ENCODE results near the gene PLXNA2. TPM values are rescaled to one million over a fixed set of nuclear protein-coding genes. Genes with fewer than 3 reads are reported as not detected.

Gene PLXNA2
- total and polyA plus RNA-seq, 9 donors: 17.8 to 43.3 (median 35.1) TPM

DNA sequence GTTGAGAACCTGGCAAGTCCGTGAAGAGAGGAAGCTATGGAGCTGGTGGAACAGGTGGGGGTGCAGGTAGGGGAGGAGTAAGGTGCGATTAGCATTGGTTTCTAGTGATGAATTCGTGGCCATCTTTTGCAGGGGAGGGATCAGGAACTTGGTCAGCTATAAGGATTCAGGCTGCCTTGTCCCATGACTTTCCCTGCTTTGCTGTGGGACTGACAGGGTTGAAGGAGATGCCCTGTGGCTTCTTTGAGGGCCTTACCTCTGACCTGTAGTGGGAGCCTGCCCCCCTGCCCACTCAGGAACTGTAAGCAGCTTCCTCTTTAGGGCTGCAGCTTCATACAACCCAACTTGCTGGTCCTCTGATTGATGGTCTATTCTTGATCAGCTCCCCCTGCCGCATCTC, 248.6 kb downstream of the PLXNA2 start:
- H3K4me3 ChIP-seq (ENCODE audit: low read length): no peak overlapping the region
- WGBS (ENCODE audit: insufficient coverage): 83% methylated on average over 3 of the region's 4 CpGs
- no peaks in the 10 kb centered on the region for H3K27me3 ChIP-seq (ENCODE audit: control insufficient read depth, insufficient read depth, low read length)
- H3K9me3 ChIP-seq (replicated peaks; ENCODE audit: control insufficient read depth, low read depth, low read length): no peaks in the 10 kb centered on the region
- H3K36me3 ChIP-seq (ENCODE audit: control insufficient read depth, insufficient read depth, low read length): no peaks in the 10 kb centered on the region
- no peak for DNase-seq
- H3K4me1 ChIP-seq (ENCODE audit: control insufficient read depth, insufficient read depth, low read length): peaks cover 18% of the 10 kb centered on the region
- peak overlapping the region; percentile 56 for H3K27ac ChIP-seq (ENCODE audit: low read length)

- H3K36me3 ChIP-seq (ENCODE audit: control insufficient read depth, insufficient read depth, low read length): no peaks in the 10 kb centered on the region
- no peak for DNase-seq
- H3K4me3 ChIP-seq (ENCODE audit: low read length): no peak overlapping the region
- WGBS (ENCODE audit: insufficient coverage): 79% methylated on average over 5 of the region's 5 CpGs
- H3K9me3 ChIP-seq (replicated peaks; ENCODE audit: control insufficient read depth, low read depth, low read length): no peaks in the 10 kb centered on the region
- no peaks in the 10 kb centered on the region for H3K27me3 ChIP-seq (ENCODE audit: control insufficient read depth, insufficient read depth, low read length)
- peak overlapping the region; percentile 20 for H3K27ac ChIP-seq (ENCODE audit: low read length)
- H3K4me1 ChIP-seq (ENCODE audit: control insufficient read depth, insufficient read depth, low read length): peaks cover 20% of the 10 kb centered on the region
Observed at GRCh38 chr1:207993477-207994445, 250.4 kb downstream of the PLXNA2 start.

DNA sequence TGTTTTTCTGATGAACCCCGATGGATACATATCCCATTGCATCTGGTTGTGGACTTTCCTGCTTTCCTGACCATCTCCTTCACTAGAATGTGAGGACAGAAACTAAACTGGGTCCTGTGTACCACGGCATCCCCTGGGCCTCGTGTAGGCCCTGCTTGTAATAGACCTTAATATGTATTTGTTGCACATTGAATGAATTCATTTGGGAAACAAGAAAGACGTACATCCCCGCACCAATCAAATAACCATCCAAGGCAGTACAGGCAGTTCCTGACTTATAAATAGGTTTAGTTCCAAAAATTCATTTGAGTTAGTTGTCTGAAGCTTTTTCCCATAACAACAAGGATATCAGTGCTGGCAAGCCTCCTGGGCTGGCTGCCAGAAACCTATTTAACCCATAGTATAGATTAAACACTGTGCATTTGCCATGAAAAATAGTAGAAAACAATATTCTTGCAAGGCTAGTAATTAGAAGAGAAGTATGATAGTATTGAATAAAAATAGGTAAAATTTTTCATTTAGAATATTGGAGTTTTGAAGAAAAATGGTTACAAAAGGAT, 251.4 kb downstream of the PLXNA2 start:
- no CpG with 5 or more reads among the region's 5 CpGs for WGBS (ENCODE audit: insufficient coverage)
- no peaks in the 10 kb centered on the region for H3K36me3 ChIP-seq (ENCODE audit: control insufficient read depth, insufficient read depth, low read length)
- H3K27ac ChIP-seq (ENCODE audit: low read length): peak overlapping the region; percentile 71
- H3K27me3 ChIP-seq (ENCODE audit: control insufficient read depth, insufficient read depth, low read length): no peaks in the 10 kb centered on the region
- peak; percentile 58 for DNase-seq
- H3K4me1 ChIP-seq (ENCODE audit: control insufficient read depth, insufficient read depth, low read length): peaks cover 20% of the 10 kb centered on the region
- no peak overlapping the region for H3K4me3 ChIP-seq (ENCODE audit: low read length)
- H3K9me3 ChIP-seq (replicated peaks; ENCODE audit: control insufficient read depth, low read depth, low read length): no peaks in the 10 kb centered on the region

GRCh38 chr1:207991583-207992026, 252.6 kb downstream of the PLXNA2 start:
- 49% methylated on average over 3 of the region's 5 CpGs for WGBS (ENCODE audit: insufficient coverage)
- no peak for DNase-seq
- H3K4me3 ChIP-seq (ENCODE audit: low read length): no peak overlapping the region
- H3K4me1 ChIP-seq (ENCODE audit: control insufficient read depth, insufficient read depth, low read length): peaks cover 18% of the 10 kb centered on the region
- H3K36me3 ChIP-seq (ENCODE audit: control insufficient read depth, insufficient read depth, low read length): no peaks in the 10 kb centered on the region
- H3K9me3 ChIP-seq (replicated peaks; ENCODE audit: control insufficient read depth, low read depth, low read length): no peaks in the 10 kb centered on the region
- H3K27ac ChIP-seq (ENCODE audit: low read length): no peak overlapping the region
- no peaks in the 10 kb centered on the region for H3K27me3 ChIP-seq (ENCODE audit: control insufficient read depth, insufficient read depth, low read length)

DNA sequence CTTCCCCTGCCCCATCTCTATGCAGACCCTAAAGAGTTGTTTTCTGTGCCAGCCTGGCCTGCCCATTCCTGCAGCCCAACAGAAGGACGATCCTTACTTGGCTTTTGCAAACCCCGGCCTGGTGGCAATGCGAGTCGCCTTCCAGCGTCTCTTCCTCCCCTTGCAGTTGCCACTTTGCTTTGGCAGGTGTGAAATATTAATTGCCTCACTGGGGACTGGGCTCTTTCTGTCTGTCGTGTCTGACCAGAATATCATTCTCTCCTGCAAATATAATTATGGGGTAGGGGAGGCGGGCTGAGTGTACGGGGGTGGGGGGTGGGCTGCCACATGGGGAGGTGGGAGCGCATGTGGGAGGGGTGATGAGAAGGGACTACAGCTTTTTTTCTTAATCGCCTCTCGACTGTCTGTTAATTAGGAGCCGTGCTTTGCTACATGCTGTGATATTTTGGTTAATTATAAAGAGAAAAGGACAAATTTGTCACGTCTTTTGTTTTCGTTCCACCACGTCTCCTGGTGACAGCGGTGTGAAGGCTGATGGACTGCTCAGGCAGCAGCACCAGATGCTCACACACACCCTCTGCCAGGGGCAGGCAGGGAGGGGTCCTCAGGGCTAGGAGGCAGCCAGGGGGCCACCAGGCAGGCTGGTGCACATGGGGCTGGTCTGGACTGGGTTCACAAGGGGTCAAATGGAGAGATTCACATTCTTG, 253.2 kb downstream of the PLXNA2 start:
- WGBS (ENCODE audit: insufficient coverage): 69% methylated on average over 6 of the region's 16 CpGs
- H3K36me3 ChIP-seq (ENCODE audit: control insufficient read depth, insufficient read depth, low read length): no peaks in the 10 kb centered on the region
- no peaks in the 10 kb centered on the region for H3K9me3 ChIP-seq (replicated peaks; ENCODE audit: control insufficient read depth, low read depth, low read length)
- no peak overlapping the region for H3K4me3 ChIP-seq (ENCODE audit: low read length)
- no peaks in the 10 kb centered on the region for H3K27me3 ChIP-seq (ENCODE audit: control insufficient read depth, insufficient read depth, low read length)
- H3K4me1 ChIP-seq (ENCODE audit: control insufficient read depth, insufficient read depth, low read length): peaks cover 18% of the 10 kb centered on the region
- H3K27ac ChIP-seq (ENCODE audit: low read length): no peak overlapping the region
- DNase-seq: no peak

- 91% methylated on average over 4 of the region's 5 CpGs for WGBS (ENCODE audit: insufficient coverage)
- no peaks in the 10 kb centered on the region for H3K36me3 ChIP-seq (ENCODE audit: control insufficient read depth, insufficient read depth, low read length)
Observed at GRCh38 chr1:207990455-207990854, 253.7 kb downstream of the PLXNA2 start.

GRCh38 chr1:207988326-207989165, 255.6 kb downstream of the PLXNA2 start:
- no peaks in the 10 kb centered on the region for H3K27me3 ChIP-seq (ENCODE audit: control insufficient read depth, insufficient read depth, low read length)
- H3K27ac ChIP-seq (ENCODE audit: low read length): no peak overlapping the region
- WGBS (ENCODE audit: insufficient coverage): 92% methylated on average over 9 of the region's 10 CpGs

More at GRCh38 chr1:207990455-207990854, 253.7 kb downstream of the PLXNA2 start:
- Histone ChIP-seq H3K9me3 (replicated peaks; ENCODE audit: control insufficient read depth, low read depth, low read length) (no peaks in the 10 kb centered on the region), H3K27me3 (ENCODE audit: control insufficient read depth, insufficient read depth, low read length) (no peaks in the 10 kb centered on the region), H3K27ac (ENCODE audit: low read length) (no peak overlapping the region), H3K4me1 (ENCODE audit: control insufficient read depth, insufficient read depth, low read length) (peaks cover 18% of the 10 kb centered on the region), H3K4me3 (ENCODE audit: low read length) (no peak overlapping the region)
- DNase-seq: no peak

DNA sequence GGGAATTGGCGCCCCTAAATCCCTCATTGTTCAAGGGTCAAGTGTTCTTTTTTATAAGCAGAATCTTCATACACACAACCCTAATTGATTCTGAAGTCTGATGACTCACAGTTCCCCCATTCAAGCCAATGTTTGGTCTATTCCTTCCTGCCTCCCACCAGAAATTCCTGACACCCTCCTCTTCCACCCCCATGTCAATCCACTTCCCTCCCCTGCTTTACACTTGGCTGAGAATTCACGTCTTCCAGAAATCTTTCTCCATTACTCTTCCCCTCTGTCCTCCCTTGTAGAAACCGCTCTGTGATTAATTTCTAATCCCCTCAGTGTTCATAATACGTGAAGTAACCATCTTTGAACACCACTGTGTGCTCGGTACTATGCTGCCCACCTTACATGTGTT, 257.0 kb downstream of the PLXNA2 start:
- H3K4me1 ChIP-seq (ENCODE audit: control insufficient read depth, insufficient read depth, low read length): peaks cover 12% of the 10 kb centered on the region
- H3K27me3 ChIP-seq (ENCODE audit: control insufficient read depth, insufficient read depth, low read length): no peaks in the 10 kb centered on the region
- no peak for DNase-seq
- no peak overlapping the region for H3K4me3 ChIP-seq (ENCODE audit: low read length)
- no peak overlapping the region for H3K27ac ChIP-seq (ENCODE audit: low read length)
- no peaks in the 10 kb centered on the region for H3K9me3 ChIP-seq (replicated peaks; ENCODE audit: control insufficient read depth, low read depth, low read length)
- 67% methylated on average over 4 of the region's 5 CpGs for WGBS (ENCODE audit: insufficient coverage)
- H3K36me3 ChIP-seq (ENCODE audit: control insufficient read depth, insufficient read depth, low read length): no peaks in the 10 kb centered on the region

More at GRCh38 chr1:207988326-207989165, 255.6 kb downstream of the PLXNA2 start:
- DNase-seq: no peak
- Histone ChIP-seq H3K4me1 (ENCODE audit: control insufficient read depth, insufficient read depth, low read length) (peaks cover 18% of the 10 kb centered on the region), H3K9me3 (replicated peaks; ENCODE audit: control insufficient read depth, low read depth, low read length) (no peaks in the 10 kb centered on the region), H3K4me3 (ENCODE audit: low read length) (no peak overlapping the region), H3K36me3 (ENCODE audit: control insufficient read depth, insufficient read depth, low read length) (no peaks in the 10 kb centered on the region)

DNA sequence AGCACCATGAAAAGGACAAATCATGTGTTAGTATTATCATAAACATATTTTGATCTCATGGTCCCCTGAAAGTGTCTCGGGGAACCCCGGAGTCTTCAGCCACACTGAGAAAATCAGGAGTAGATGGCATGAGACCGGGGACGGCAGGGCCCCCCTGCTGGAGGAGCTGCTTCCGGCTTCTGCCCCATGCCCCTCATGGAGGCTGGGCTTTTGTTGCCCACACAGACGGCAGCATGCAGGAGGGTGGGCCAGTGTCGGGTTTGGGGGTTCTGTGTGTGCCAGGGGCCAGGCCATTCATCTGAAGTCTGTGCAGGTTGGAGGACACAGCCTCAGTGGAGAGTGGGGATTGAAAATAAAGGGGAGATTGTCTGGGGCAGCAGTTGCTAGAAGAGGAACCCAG, 258.2 kb downstream of the PLXNA2 start:
- H3K27ac ChIP-seq (ENCODE audit: low read length): no peak overlapping the region
- no peaks in the 10 kb centered on the region for H3K27me3 ChIP-seq (ENCODE audit: control insufficient read depth, insufficient read depth, low read length)
- 86% methylated on average over 6 of the region's 7 CpGs for WGBS (ENCODE audit: insufficient coverage)
- H3K36me3 ChIP-seq (ENCODE audit: control insufficient read depth, insufficient read depth, low read length): no peaks in the 10 kb centered on the region
- H3K4me1 ChIP-seq (ENCODE audit: control insufficient read depth, insufficient read depth, low read length): peaks cover 5% of the 10 kb centered on the region
- H3K9me3 ChIP-seq (replicated peaks; ENCODE audit: control insufficient read depth, low read depth, low read length): no peaks in the 10 kb centered on the region
- H3K4me3 ChIP-seq (ENCODE audit: low read length): no peak overlapping the region
- no peak for DNase-seq

Measured in muscle of leg (tissue), 11 donors.